Adrenal gland (tissue), 12 donors: Measurements from ENCODE around the gene CCL11. TPM values are rescaled to one million over a fixed set of nuclear protein-coding genes. Genes with fewer than 3 reads are reported as not detected.

Experiments
- DNase-seq, 7 donors: peaks; one replicate each; pipeline ENCODE4 v3.0.0-alpha.2; 2019 to 2020
- H3K27ac ChIP-seq, 5 donors: fragments of 200-600 bp; sonication (generic) in 4 of 5; 1 replicate in 3 of 5; 2 replicates in 2 of 5; pipeline versions ENCODE4 v1.5.1 to v1.8.0; 2016 to 2020; ENCODE audit warnings: mild to moderate bottlenecking in 1 of 5
- H3K27me3 ChIP-seq: fragments of 200-600 bp; 2 replicates; pipeline ENCODE4 v1.8.0; 2021
- H3K36me3 ChIP-seq, 2 donors: fragments of 200-600 bp; replicated peaks in 1 of 2; 1 replicate in 1 of 2; 2 replicates in 1 of 2; pipeline versions ENCODE4 v1.5.1 to v1.8.0; 2018 to 2022
- H3K4me1 ChIP-seq, 2 donors: fragments of 200-600 bp; replicated peaks in 1 of 2; 1 replicate in 1 of 2; 2 replicates in 1 of 2; pipeline versions ENCODE4 v1.5.1 to v1.8.0; 2018 to 2021
- H3K4me3 ChIP-seq, 4 donors: fragments of 200-600 bp; sonication (generic) in 3 of 4; one replicate each; pipeline ENCODE4 v1.5.1; 2016 to 2018
- H3K9me3 ChIP-seq, 3 donors: fragments of 200-600 bp; sonication (generic) in 1 of 3; replicated peaks in 1 of 3; 1 replicate in 2 of 3; 2 replicates in 1 of 3; pipeline versions ENCODE4 v1.5.1 to v1.8.0; 2016 to 2021
- POLR2A ChIP-seq, 2 donors: fragments of 450-650 bp; IDR thresholded peaks; one replicate each; pipeline ENCODE4 v1.6.1; 2017; ENCODE audit warnings: antibody characterized with exemption in 2 of 2, mild to moderate bottlenecking in 2 of 2, moderate library complexity in 1 of 2
- WGBS, 4 donors: extraction: QIAGEN DNeasy Blood & Tissue Kit in 2 of 4; methylation state at CpG; one replicate each; pipeline versions ENCODE4 v1.1.5 to v1.1.7; 2013 to 2017; 5-methylcytosine and 5-hydroxymethylcytosine counted together
- intact Hi-C, 2 donors: fragments of 100-400 bp; cut with DNase I; formaldehyde crosslinking; loops; one replicate each; pipeline versions ENCODE4 v1.14.1 to v1.15.0; 2022 to 2023
- polyA plus RNA-seq, 3 donors: library from polyadenylated mRNA; stranded (reverse); fragments of 200-250 nt in 2 of 3; fragments of 350-450 nt in 1 of 3; fragmentation: Illumina TruSeq in 1 of 3; extraction: RNeasy Lipid Tissue Mini Kit (QIAGEN cat#74804) in 1 of 3; gene quantifications; one replicate each; pipeline ENCODE4 v1.2.3, GENCODE V29; 2013 to 2014
- total RNA-seq, 9 donors: library from RNA; depleted of rRNA in 4 of 9; stranded (reverse); fragments of >200 nt in 4 of 9; fragments of 120-200 nt in 1 of 9; fragmentation: NEBNext Ultra II Directional in 1 of 9; extraction: Animal tissue kit (Norgen Biotek cat#: 25700) in 1 of 9; gene quantifications; one replicate each; pipeline versions ENCODE4 v1.1.0 to v1.2.4, GENCODE V29; 2013 to 2023
- TF ChIP-seq, protein P1 (sequence below), 6 experiments: fragments of 450-650 bp in 4 of 6; fragments of 200-600 bp in 2 of 6; sonication (generic) in 1 of 6; IDR thresholded peaks; 1 replicate in 5 of 6; 2 replicates in 1 of 6; pipeline versions ENCODE4 v1.5.1 to v1.8.0; 2016 to 2021; ENCODE audit warnings: antibody characterized with exemption in 6 of 6, mild to moderate bottlenecking in 2 of 6, moderate library complexity in 1 of 6
- donor health status: healthy with polysubstance abuse.
- donor health status: Bipolar disorder and iron deficiency.
- donor health status: DM: yes; HTN: yes; CAD: no.
- donor health status: DM: no; HTN: no; CAD: no.
- donor health status: DM: no; HTN: no; CAD: no.
- donor health status: DM: yes; HTN: yes; CAD: no.

Gene CCL11
- total and polyA plus RNA-seq, 12 donors, result 0.24 to 0.88 (median 0.53) TPM; not detected in 7

DNA sequence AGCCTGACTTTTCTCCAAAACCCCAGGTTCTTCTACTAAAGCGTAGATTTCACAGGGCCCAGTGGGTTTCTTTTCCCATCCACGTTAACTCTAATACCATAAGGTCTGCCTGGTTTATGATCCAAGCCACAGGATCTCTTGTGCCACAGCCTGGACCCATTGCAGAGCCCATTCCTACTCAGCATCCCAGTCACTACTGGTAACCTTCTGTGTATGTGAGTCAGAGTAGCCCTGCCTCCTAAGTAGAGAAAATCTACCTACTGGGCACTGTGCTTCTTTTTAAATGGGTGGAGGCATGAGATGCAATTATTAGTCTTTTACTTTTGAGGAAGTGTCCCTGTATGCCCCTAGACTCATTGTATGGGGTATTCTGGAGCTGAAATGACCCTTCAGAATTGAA is 13.5 kb downstream of the CCL11 start:
- no peak overlapping the region for H3K27ac ChIP-seq
- DNase-seq, result no peak
- no peaks in the 10 kb centered on the region for H3K9me3 ChIP-seq
- intact Hi-C loops, result no loop called here
- no peaks in the 10 kb centered on the region for H3K36me3 ChIP-seq
- H3K4me1 ChIP-seq, result peaks cover 0 to 9% of the 10 kb centered on the region in 2 donors
- no peak overlapping the region for H3K4me3 ChIP-seq
- H3K27me3 ChIP-seq, result peaks cover 3% of the 10 kb centered on the region
- WGBS, 4 donors, result 85 to 96% (median 89%) methylated on average over 2 of the region's 2 CpGs
- TF ChIP-seq, protein P1, sequence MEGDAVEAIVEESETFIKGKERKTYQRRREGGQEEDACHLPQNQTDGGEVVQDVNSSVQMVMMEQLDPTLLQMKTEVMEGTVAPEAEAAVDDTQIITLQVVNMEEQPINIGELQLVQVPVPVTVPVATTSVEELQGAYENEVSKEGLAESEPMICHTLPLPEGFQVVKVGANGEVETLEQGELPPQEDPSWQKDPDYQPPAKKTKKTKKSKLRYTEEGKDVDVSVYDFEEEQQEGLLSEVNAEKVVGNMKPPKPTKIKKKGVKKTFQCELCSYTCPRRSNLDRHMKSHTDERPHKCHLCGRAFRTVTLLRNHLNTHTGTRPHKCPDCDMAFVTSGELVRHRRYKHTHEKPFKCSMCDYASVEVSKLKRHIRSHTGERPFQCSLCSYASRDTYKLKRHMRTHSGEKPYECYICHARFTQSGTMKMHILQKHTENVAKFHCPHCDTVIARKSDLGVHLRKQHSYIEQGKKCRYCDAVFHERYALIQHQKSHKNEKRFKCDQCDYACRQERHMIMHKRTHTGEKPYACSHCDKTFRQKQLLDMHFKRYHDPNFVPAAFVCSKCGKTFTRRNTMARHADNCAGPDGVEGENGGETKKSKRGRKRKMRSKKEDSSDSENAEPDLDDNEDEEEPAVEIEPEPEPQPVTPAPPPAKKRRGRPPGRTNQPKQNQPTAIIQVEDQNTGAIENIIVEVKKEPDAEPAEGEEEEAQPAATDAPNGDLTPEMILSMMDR (IDR thresholded peaks at IDR 0.05), result no peak
- TF ChIP-seq POLR2A (IDR thresholded peaks at IDR 0.05), result no peak

DNA sequence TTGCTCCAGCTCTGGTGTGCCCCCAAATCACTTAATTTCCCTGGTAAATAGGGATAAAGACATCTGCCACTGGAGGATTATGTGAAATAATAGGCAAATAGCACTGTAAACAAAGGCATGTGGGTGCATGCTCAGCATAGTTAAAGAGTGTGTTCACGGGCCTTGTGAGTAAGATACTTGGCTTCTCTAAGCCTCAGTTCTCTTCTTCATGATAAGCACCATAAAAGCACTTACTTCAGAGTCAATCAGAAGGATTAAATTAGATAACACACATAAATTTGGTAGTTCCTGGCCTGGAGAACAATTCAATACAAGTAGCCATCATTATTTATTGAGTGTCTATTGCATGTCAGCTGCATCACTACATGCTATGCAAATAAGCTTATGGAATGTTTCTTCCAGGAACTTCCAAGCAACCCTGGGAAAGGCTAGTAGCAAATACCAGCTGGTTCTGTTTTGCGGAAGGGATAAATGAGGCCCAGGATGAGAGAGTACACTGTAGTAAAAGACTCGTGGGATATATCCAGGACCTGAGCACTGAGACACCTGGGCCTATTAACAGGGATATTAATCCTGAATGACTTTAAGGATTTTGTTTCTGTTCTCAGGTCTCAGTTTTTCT is 14.5 kb downstream of the CCL11 start:
- Histone ChIP-seq H3K4me3 (no peak overlapping the region), H3K27me3 (peaks cover 3% of the 10 kb centered on the region), H3K27ac (no peak overlapping the region), H3K4me1 (peaks cover 0 to 9% of the 10 kb centered on the region in 2 donors), H3K9me3 (no peaks in the 10 kb centered on the region), H3K36me3 (no peaks in the 10 kb centered on the region)
- intact Hi-C loops, result no loop called here
- WGBS, 4 donors, result 79 to 88% (median 80%) methylated on average over 3 of the region's 3 CpGs
- no peak for DNase-seq
- TF ChIP-seq, protein P1 (IDR thresholded peaks at IDR 0.05), result no peak
- TF ChIP-seq POLR2A (IDR thresholded peaks at IDR 0.05), result no peak

GRCh38 chr17:34300652-34301370 is 15.3 kb downstream of the CCL11 start:
- H3K27ac ChIP-seq, result no peak overlapping the region
- H3K36me3 ChIP-seq, result no peaks in the 10 kb centered on the region
- H3K27me3 ChIP-seq, result peaks cover 3% of the 10 kb centered on the region
- TF ChIP-seq, protein P1 (IDR thresholded peaks at IDR 0.05), result no peak
- TF ChIP-seq POLR2A (IDR thresholded peaks at IDR 0.05), result no peak
- no peak overlapping the region for H3K4me3 ChIP-seq
- DNase-seq, result no peak
- peaks cover 0 to 9% of the 10 kb centered on the region in 2 donors for H3K4me1 ChIP-seq
- 67 to 87% (median 83%) methylated on average over 3 of the region's 3 CpGs for WGBS, 4 donors
- no peaks in the 10 kb centered on the region for H3K9me3 ChIP-seq
- intact Hi-C loops, result no loop called here

- Histone ChIP-seq H3K36me3 (no peaks in the 10 kb centered on the region), H3K9me3 (no peaks in the 10 kb centered on the region), H3K27ac (no peak overlapping the region), H3K4me3 (no peak overlapping the region), H3K27me3 (peaks cover 3% of the 10 kb centered on the region), H3K4me1 (peaks cover 0 to 12% of the 10 kb centered on the region in 2 donors)
- intact Hi-C loops, result no loop called here
- WGBS, 4 donors, result 65 to 84% (median 69%) methylated on average over 2 of the region's 2 CpGs
- TF ChIP-seq POLR2A (IDR thresholded peaks at IDR 0.05), result no peak
- TF ChIP-seq, protein P1 (IDR thresholded peaks at IDR 0.05), result no peak
- DNase-seq, result no peak
Measured at GRCh38 chr17:34301986-34302385, 16.4 kb downstream of the CCL11 start.
